Common myeloid progenitor, CD34-positive (primary cell): ENCODE data around the gene KLHL6.
A peak's percentile ranks its signal among the peaks of the same experiment; 100 is the strongest.

Source experiments
- CTCF ChIA-PET: fragments of 350-600 bp; sonication (Branson Sonifier 250); formaldehyde crosslinking; loops from one replicate; lab custom pipeline; 2021; ENCODE audit warnings: antibody characterized with exemption; lab: Charles Lee
- POLR2A ChIA-PET: fragments of 350-600 bp; sonication (Branson Sonifier 250); formaldehyde crosslinking; loops from one replicate; lab custom pipeline; 2021; ENCODE audit warnings: antibody characterized with exemption; lab: Charles Lee
- DNase-seq, 3 donors: peaks; one replicate each; pipeline versions ENCODE4 v3.0.0 to v3.0.0-alpha.2; 2013
- H3K27ac ChIP-seq, 2 experiments: 1 replicate in 1 of 2; 2 replicates in 1 of 2; pipeline ENCODE4 v1.7.0; 2013; ENCODE audit warnings: inconsistent platforms in 2 of 2, low read length in 2 of 2, mild to moderate bottlenecking in 2 of 2, low read depth in 1 of 2, moderate library complexity in 1 of 2; ENCODE audit not compliant: severe bottlenecking in 2 of 2, insufficient read depth in 1 of 2, poor library complexity in 1 of 2
- H3K27me3 ChIP-seq, 5 experiments: replicated peaks in 2 of 5; 1 replicate in 3 of 5; 2 replicates in 2 of 5; pipeline versions ENCODE4 v1.6.1 to v1.7.0; 2013; ENCODE audit warnings: low read length in 4 of 5, mild to moderate bottlenecking in 2 of 5, moderate library complexity in 2 of 5, inconsistent platforms in 1 of 5; ENCODE audit not compliant: insufficient read depth in 5 of 5, control insufficient read depth in 4 of 5
- H3K36me3 ChIP-seq, 4 experiments: 1 replicate in 2 of 4; 2 replicates in 2 of 4; pipeline versions ENCODE4 v1.6.1 to v1.7.0; 2013; ENCODE audit warnings: low read length in 3 of 4, control low read depth in 1 of 4, mild to moderate bottlenecking in 1 of 4; ENCODE audit not compliant: control insufficient read depth in 4 of 4, insufficient read depth in 4 of 4
- H3K4me1 ChIP-seq, 4 experiments: 1 replicate in 3 of 4; 2 replicates in 1 of 4; pipeline versions ENCODE4 v1.6.1 to v1.7.1; 2013; ENCODE audit warnings: low read length in 3 of 4, mild to moderate bottlenecking in 3 of 4, control low read depth in 1 of 4, inconsistent platforms in 1 of 4, moderate library complexity in 1 of 4; ENCODE audit not compliant: control insufficient read depth in 4 of 4, insufficient read depth in 4 of 4; ENCODE audit errors: control extremely low read depth in 1 of 4
- H3K4me3 ChIP-seq, 7 experiments: 1 replicate in 4 of 7; 2 replicates in 3 of 7; pipeline versions ENCODE4 v1.5.1 to v1.7.0; 2013; ENCODE audit warnings: mild to moderate bottlenecking in 7 of 7, low read length in 6 of 7, moderate library complexity in 6 of 7, inconsistent platforms in 2 of 7, low read depth in 2 of 7, control low read depth in 1 of 7; ENCODE audit not compliant: insufficient read depth in 4 of 7, control insufficient read depth in 1 of 7; ENCODE audit errors: extremely low read depth in 1 of 7
- H3K9me3 ChIP-seq, 5 experiments: 1 replicate in 4 of 5; 2 replicates in 1 of 5; pipeline versions ENCODE4 v1.6.1 to v1.7.1; 2013; ENCODE audit warnings: low read length in 4 of 5, mild to moderate bottlenecking in 2 of 5, inconsistent platforms in 1 of 5, low read depth in 1 of 5, moderate library complexity in 1 of 5; ENCODE audit not compliant: control insufficient read depth in 4 of 5, insufficient read depth in 2 of 5; ENCODE audit errors: control extremely low read depth in 1 of 5
- WGBS: methylation state at CpG from one replicate; pipeline ENCODE4 v1.1.5; 2013; ENCODE audit not compliant: insufficient coverage; 5-methylcytosine and 5-hydroxymethylcytosine counted together

KLHL6 gene

GRCh38 chr3:183541738-183542137 lies 13.8 kb downstream of the KLHL6 start:
- H3K36me3 ChIP-seq = peaks cover 2 to 10% (median 7%) of the 10 kb centered on the region in 4 experiments
- H3K27ac ChIP-seq = peak overlapping the region in 1 of 2 experiments; percentile 45
- H3K27me3 ChIP-seq = no peaks in the 10 kb centered on the region
- ChIA-PET POLR2A (no interaction called here), CTCF (interaction anchor here (0.8 to 3.2 kb wide), 8 partner anchors 11 to 99 kb away, joined by 3 to 25 read pairs (median 4); no protein-coding TSS in a partner anchor)
- peaks cover 13 to 71% (median 62%) of the 10 kb centered on the region in 4 experiments for H3K4me1 ChIP-seq
- DNase-seq = peak; percentile 52 to 83 (median 77)
- WGBS = 0% methylated on average over 1 of the region's 3 CpGs
- H3K9me3 ChIP-seq = no peaks in the 10 kb centered on the region
- H3K4me3 ChIP-seq = peak overlapping the region in 4 of 7 experiments; percentile 2 to 39 (median 13)

GRCh38 chr3:183541235-183541655 lies 14.3 kb downstream of the KLHL6 start:
- Histone ChIP-seq H3K9me3 (no peaks in the 10 kb centered on the region), H3K4me3 (peak overlapping the region in 4 of 7 experiments; percentile 12 to 39 (median 21)), H3K36me3 (peaks cover 4 to 12% (median 8%) of the 10 kb centered on the region in 4 experiments), H3K4me1 (peaks cover 13 to 71% (median 62%) of the 10 kb centered on the region in 4 experiments), H3K27me3 (no peaks in the 10 kb centered on the region), H3K27ac (peak overlapping the region in 1 of 2 experiments; percentile 69)
- no peak for DNase-seq
- WGBS = 77% methylated on average over 4 of the region's 6 CpGs
- CTCF ChIA-PET = interaction anchor here (0.8 to 3.2 kb wide), 8 partner anchors 11 to 100 kb away, joined by 3 to 25 read pairs (median 4); no protein-coding TSS in a partner anchor
- POLR2A ChIA-PET = no interaction called here

- CTCF ChIA-PET = interaction anchor here (0.6 to 3.2 kb wide), 7 partner anchors 12 to 100 kb away, joined by 3 to 25 read pairs (median 5); no protein-coding TSS in a partner anchor
- WGBS = 34% methylated on average over 13 of the region's 14 CpGs
- Histone ChIP-seq H3K36me3 (peaks cover 2 to 8% (median 6%) of the 10 kb centered on the region in 4 experiments), H3K9me3 (no peaks in the 10 kb centered on the region), H3K4me1 (peaks cover 13 to 67% (median 59%) of the 10 kb centered on the region in 4 experiments), H3K27me3 (no peaks in the 10 kb centered on the region), H3K4me3 (peak overlapping the region in 4 of 7 experiments; percentile 12 to 39 (median 24)), H3K27ac (peak overlapping the region in 1 of 2 experiments; percentile 69)
- POLR2A ChIA-PET = no interaction called here
- peak in 2 of 3 donors; percentile 50 to 54 for DNase-seq
Observed at GRCh38 chr3:183540501-183541234, 14.8 kb downstream of the KLHL6 start.

- H3K4me3 ChIP-seq = no peak overlapping the region
- ChIA-PET POLR2A (no interaction called here), CTCF (interaction anchor here (1.9 to 3.4 kb wide), 4 partner anchors 11 to 45 kb away, joined by 5 to 25 read pairs (median 8); no protein-coding TSS in a partner anchor)
- DNase-seq = peak in 1 of 3 donors; percentile 15
- H3K27ac ChIP-seq = no peak overlapping the region
- peaks cover 0 to 8% (median 6%) of the 10 kb centered on the region in 4 experiments for H3K36me3 ChIP-seq
- no peaks in the 10 kb centered on the region for H3K27me3 ChIP-seq
- 79% methylated on average over 3 of the region's 3 CpGs for WGBS
- H3K9me3 ChIP-seq = no peaks in the 10 kb centered on the region
- peaks cover 13 to 66% (median 56%) of the 10 kb centered on the region in 4 experiments for H3K4me1 ChIP-seq
Observed at GRCh38 chr3:183539811-183540210, 15.7 kb downstream of the KLHL6 start.

GRCh38 chr3:183538486-183538885 lies 17.0 kb downstream of the KLHL6 start:
- H3K9me3 ChIP-seq = no peaks in the 10 kb centered on the region
- DNase-seq = peak in 2 of 3 donors; percentile 60 to 71
- H3K4me3 ChIP-seq = no peak overlapping the region
- ChIA-PET POLR2A (no interaction called here), CTCF (interaction anchor here (0.9 to 3.4 kb wide), 7 partner anchors 10 to 229 kb away, joined by 3 to 11 read pairs (median 5); no protein-coding TSS in a partner anchor)
- peaks cover 13 to 66% (median 55%) of the 10 kb centered on the region in 4 experiments for H3K4me1 ChIP-seq
- H3K27me3 ChIP-seq = no peaks in the 10 kb centered on the region
- no peak overlapping the region for H3K27ac ChIP-seq
- peaks cover 0 to 8% (median 5%) of the 10 kb centered on the region in 4 experiments for H3K36me3 ChIP-seq
- WGBS = no CpG with 5 or more reads among the region's 1 CpG

GRCh38 chr3:183537295-183537730 lies 18.2 kb downstream of the KLHL6 start:
- ChIA-PET CTCF (interaction anchor here (0.8 to 3.4 kb wide), 10 partner anchors 9 to 99 kb away, joined by 3 to 11 read pairs (median 4); partner anchors contain the start of gene KLHL24), POLR2A (no interaction called here)
- H3K9me3 ChIP-seq = no peaks in the 10 kb centered on the region
- peak in 2 of 3 donors; percentile 77 to 79 for DNase-seq
- H3K27me3 ChIP-seq = no peaks in the 10 kb centered on the region
- 96% methylated on average over 3 of the region's 4 CpGs for WGBS
- peaks cover 13 to 63% (median 52%) of the 10 kb centered on the region in 4 experiments for H3K4me1 ChIP-seq
- peaks cover 5 to 16% (median 7%) of the 10 kb centered on the region in 4 experiments for H3K36me3 ChIP-seq
- H3K27ac ChIP-seq = peak overlapping the region in 1 of 2 experiments; percentile 36
- H3K4me3 ChIP-seq = peak overlapping the region in 1 of 7 experiments; percentile 16
